B cell (primary cell): ENCODE measurements around the gene HOXB9. TPM values are rescaled to one million over a fixed set of nuclear protein-coding genes. Genes with fewer than 3 reads are reported as not detected.

ENCODE experiments used
- ATAC-seq: fragments of 200-7000 bp; cut with Tn5 transposase; one replicate; pipeline ENCODE4 v1.10.0; 2021; ENCODE audit warnings: low read depth, mild to moderate bottlenecking, moderate number of reproducible peaks, moderate library complexity
- CTCF ChIA-PET: fragments of 350-600 bp; sonication (Branson Sonifier 250); formaldehyde crosslinking; loops from one replicate; lab custom pipeline; 2021; ENCODE audit warnings: antibody characterized with exemption, inconsistent platforms; lab: Charles Lee
- POLR2A ChIA-PET: fragments of 350-600 bp; sonication (Branson Sonifier 250); formaldehyde crosslinking; loops from one replicate; lab custom pipeline; 2021; ENCODE audit warnings: antibody characterized with exemption; lab: Charles Lee
- DNase-seq: peaks from one replicate; pipeline ENCODE4 v3.0.0; 2013
- H2AFZ ChIP-seq: 2 replicates; pipeline ENCODE4 v1.6.1; 2012; ENCODE audit warnings: mild to moderate bottlenecking, low read depth, low read length; ENCODE audit not compliant: insufficient read depth, poor library complexity, severe bottlenecking
- H3K27ac ChIP-seq, 2 donors: 1 replicate in 1 of 2; 2 replicates in 1 of 2; pipeline ENCODE4 v1.5.1; 2012 to 2013; ENCODE audit warnings: low read length in 2 of 2, mild to moderate bottlenecking in 2 of 2, moderate library complexity in 1 of 2
- H3K27me3 ChIP-seq, 4 experiments: fragments of 200-600 bp in 1 of 4; sonication (generic) in 1 of 4; replicated peaks in 1 of 4; 1 replicate in 2 of 4; 2 replicates in 2 of 4; pipeline versions ENCODE4 v1.6.1 to v1.7.0; 2013 to 2016; ENCODE audit warnings: low read length in 3 of 4, mild to moderate bottlenecking in 2 of 4, mixed read lengths in 1 of 4, moderate library complexity in 1 of 4; ENCODE audit not compliant: insufficient read depth in 4 of 4, control insufficient read depth in 3 of 4; ENCODE audit errors: control extremely low read depth in 1 of 4
- H3K36me3 ChIP-seq, 2 experiments: replicated peaks in 1 of 2; 1 replicate in 1 of 2; 2 replicates in 1 of 2; pipeline versions ENCODE4 v1.6.1 to v1.7.1; 2013; ENCODE audit warnings: low read length in 1 of 2; ENCODE audit not compliant: insufficient read depth in 2 of 2, control insufficient read depth in 1 of 2; ENCODE audit errors: control extremely low read depth in 1 of 2, extremely low read depth in 1 of 2
- H3K4me1 ChIP-seq, 2 donors: fragments of 200-600 bp in 1 of 2; sonication (generic) in 1 of 2; 1 replicate in 1 of 2; 2 replicates in 1 of 2; pipeline versions ENCODE4 v1.5.1 to v1.6.1; 2013 to 2017; ENCODE audit warnings: low read length in 2 of 2; ENCODE audit not compliant: control insufficient read depth in 2 of 2, insufficient read depth in 2 of 2
- H3K4me2 ChIP-seq: replicated peaks from 2 replicates; pipeline ENCODE3; 2012; ENCODE audit warnings: mild to moderate bottlenecking, low read depth, low read length; ENCODE audit not compliant: poor library complexity, severe bottlenecking
- H3K4me3 ChIP-seq, 5 experiments: fragments of 200-600 bp in 1 of 5; sonication (generic) in 1 of 5; 1 replicate in 3 of 5; 2 replicates in 2 of 5; pipeline versions ENCODE4 v1.5.1 to v1.7.0; 2011 to 2016; ENCODE audit warnings: low read length in 4 of 5, mild to moderate bottlenecking in 4 of 5, low read depth in 2 of 5, control low read depth in 1 of 5, moderate library complexity in 1 of 5; ENCODE audit not compliant: insufficient read depth in 1 of 5; ENCODE audit errors: control extremely low read depth in 1 of 5, extremely low read depth in 1 of 5
- H3K79me2 ChIP-seq: fragments of 200-600 bp; sonication (generic); one replicate; pipeline ENCODE4 v1.6.0; 2016; ENCODE audit warnings: low read length; ENCODE audit not compliant: control insufficient read depth, insufficient read depth
- H3K9ac ChIP-seq: fragments of 200-600 bp; sonication (generic); 2 replicates; pipeline ENCODE4 v1.6.1; 2017; ENCODE audit warnings: mild to moderate bottlenecking, low read length, moderate library complexity
- H3K9me3 ChIP-seq, 3 donors: one replicate each; pipeline versions ENCODE4 v1.6.1 to v1.7.1; 2013; ENCODE audit warnings: low read length in 2 of 3; ENCODE audit not compliant: control insufficient read depth in 2 of 3, insufficient read depth in 1 of 3; ENCODE audit errors: control extremely low read depth in 1 of 3
- H4K20me1 ChIP-seq: 2 replicates; pipeline ENCODE4 v1.6.0; 2012; ENCODE audit warnings: mild to moderate bottlenecking, low read length; ENCODE audit not compliant: insufficient read depth, control insufficient read depth, poor library complexity, severe bottlenecking
- H3K27ac Mint-ChIP-seq: one replicate; pipeline ENCODE4 v1.8.0; 2021; ENCODE audit warnings: mixed read lengths
- H3K27me3 Mint-ChIP-seq: one replicate; pipeline ENCODE4 v1.8.0; 2021; ENCODE audit warnings: mixed read lengths
- H3K4me1 Mint-ChIP-seq: one replicate; pipeline ENCODE4 v1.8.0; 2021; ENCODE audit warnings: mixed read lengths
- H3K4me3 Mint-ChIP-seq: one replicate; pipeline ENCODE4 v1.8.0; 2021; ENCODE audit warnings: mixed read lengths
- H3K9me3 Mint-ChIP-seq: one replicate; pipeline ENCODE4 v1.8.0; 2022; ENCODE audit warnings: mixed read lengths; ENCODE audit not compliant: insufficient read depth
- CTCF ChIP-seq: fragments of 200-600 bp; IDR thresholded peaks from one replicate; pipeline ENCODE4 v1.8.0; 2022; ENCODE audit warnings: antibody characterized with exemption, mild to moderate bottlenecking
- EZH2 ChIP-seq: IDR thresholded peaks from 2 replicates; pipeline ENCODE4 v1.6.1; 2012; ENCODE audit warnings: borderline replicate concordance, low read depth, mild to moderate bottlenecking, moderate library complexity, low read length; ENCODE audit not compliant: insufficient read depth, poor library complexity, severe bottlenecking
- WGBS: methylation state at CpG from one replicate; pipeline ENCODE4 v1.1.5; 2013; ENCODE audit warnings: missing lambda C conversion rate; ENCODE audit not compliant: insufficient coverage; 5-methylcytosine and 5-hydroxymethylcytosine counted together
- intact Hi-C: fragments of 100-400 bp; cut with micrococcal nuclease; formaldehyde crosslinking; loops from one replicate; pipeline ENCODE4 v1.10.0; 2022
- polyA plus RNA-seq: library from polyadenylated mRNA; depleted of rRNA; stranded (reverse); fragments of >200 nt; gene quantifications from 2 replicates; pipeline ENCODE4 v1.2.3, GENCODE V29; 2012
- total RNA-seq, 2 donors: library from RNA; stranded (reverse); fragments of 120-200 nt in 1 of 2; gene quantifications; 1 replicate in 1 of 2; 2 replicates in 1 of 2; pipeline versions ENCODE4 v1.2.3 to v1.2.4, GENCODE V29; 2013 to 2022

HOXB9 gene
- total and polyA plus RNA-seq, 2 donors (not counting 1 experiment from before 2014, with no cell fraction given): 0.07 TPM; not detected in 1

DNA sequence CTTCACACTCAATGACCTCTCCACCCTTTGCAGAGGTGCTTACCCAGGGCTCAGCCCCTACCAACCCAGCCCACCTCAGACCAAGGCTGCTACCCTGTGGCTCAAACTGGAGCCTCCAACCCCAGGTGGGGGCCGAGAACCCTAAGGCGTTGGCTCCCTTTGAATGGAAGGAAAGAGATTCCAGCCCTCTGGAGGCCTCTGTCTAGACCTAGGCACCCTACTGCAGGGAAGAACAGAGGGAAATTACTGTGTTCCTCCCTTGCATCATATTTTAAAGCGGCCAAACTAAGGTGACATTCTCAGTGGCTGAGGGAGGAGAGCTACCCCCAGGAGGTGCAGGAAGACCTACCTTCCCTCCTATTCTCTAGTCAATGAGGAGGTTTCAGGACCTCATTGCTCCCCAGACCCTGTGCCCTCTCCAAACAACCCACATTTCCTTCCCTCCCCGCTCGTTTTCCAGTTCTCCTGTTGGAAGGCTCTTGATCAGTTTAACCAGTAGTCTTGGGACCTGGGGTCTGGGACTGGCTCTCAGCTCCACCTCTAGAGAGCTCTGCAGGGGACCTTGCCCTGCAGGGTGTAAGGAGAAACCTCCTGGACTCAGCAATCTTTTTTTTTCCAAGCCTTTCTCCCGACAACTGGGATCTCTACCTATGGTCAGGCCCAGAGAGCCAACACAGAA, 5.6 kb downstream of the HOXB9 start:
- no peaks in the 10 kb centered on the region for H4K20me1 ChIP-seq
- Mint-ChIP-seq H3K9me3 (no peaks in the 10 kb centered on the region), H3K4me3 (no peak overlapping the region), H3K4me1 (peaks cover 22% of the 10 kb centered on the region), H3K27me3 (peaks cover 80% of the 10 kb centered on the region), H3K27ac (no peak overlapping the region)
- ChIA-PET POLR2A (no interaction called here), CTCF (interaction anchor here (1.1 to 2.7 kb wide), 4 partner anchors 8 to 541 kb away, joined by 3 to 11 read pairs (median 4); no protein-coding TSS in a partner anchor)
- TF ChIP-seq EZH2: no peak
- no peak for TF ChIP-seq CTCF
- ATAC-seq (no peak), DNase-seq (no peak)
- no peak overlapping the region for H3K4me3 ChIP-seq
- H3K36me3 ChIP-seq: no peaks in the 10 kb centered on the region
- H3K4me2 ChIP-seq: no peak overlapping the region
- no peak overlapping the region for H2AFZ ChIP-seq
- 82% methylated on average over 4 of the region's 6 CpGs for WGBS
- H3K27me3 ChIP-seq: peaks cover 0 to 98% (median 72%) of the 10 kb centered on the region in 4 experiments
- no peak overlapping the region for H3K9ac ChIP-seq
- H3K27ac ChIP-seq: no peak overlapping the region
- peaks cover 30 to 45% of the 10 kb centered on the region in 2 donors for H3K4me1 ChIP-seq
- no peaks in the 10 kb centered on the region for H3K79me2 ChIP-seq
- intact Hi-C loops: no loop called here
- peaks cover 0 to 21% (median 0%) of the 10 kb centered on the region in 3 donors for H3K9me3 ChIP-seq

GRCh38 chr17:48619826-48620449, 6.2 kb downstream of the HOXB9 start:
- Histone ChIP-seq H3K4me3 (no peak overlapping the region), H3K27me3 (peaks cover 0 to 98% (median 74%) of the 10 kb centered on the region in 4 experiments), H3K36me3 (no peaks in the 10 kb centered on the region), H3K27ac (no peak overlapping the region), H4K20me1 (no peaks in the 10 kb centered on the region), H3K79me2 (no peaks in the 10 kb centered on the region), H3K4me1 (peaks cover 25 to 44% of the 10 kb centered on the region in 2 donors), H3K9me3 (peaks cover 0 to 24% (median 0%) of the 10 kb centered on the region in 3 donors), H3K9ac (no peak overlapping the region), H2AFZ (no peak overlapping the region), H3K4me2 (no peak overlapping the region)
- no peak overlapping the region for H3K4me3 Mint-ChIP-seq
- H3K27ac Mint-ChIP-seq: no peak overlapping the region
- no peaks in the 10 kb centered on the region for H3K9me3 Mint-ChIP-seq
- DNase-seq (no peak), ATAC-seq (no peak)
- H3K27me3 Mint-ChIP-seq: peaks cover 83% of the 10 kb centered on the region
- intact Hi-C loops: no loop called here
- POLR2A ChIA-PET: no interaction called here
- H3K4me1 Mint-ChIP-seq: peaks cover 21% of the 10 kb centered on the region
- TF ChIP-seq EZH2 (peak; percentile 25), CTCF (no peak)
- CTCF ChIA-PET: interaction anchor here (1.1 to 2.5 kb wide), 5 partner anchors 17 to 540 kb away, joined by 3 to 24 read pairs (median 4); no protein-coding TSS in a partner anchor
- 84% methylated on average over 14 of the region's 32 CpGs for WGBS
